HepG2 (cell line): ENCODE measurements around the gene IQGAP3. TPM values are rescaled to one million over a fixed set of nuclear protein-coding genes. Genes with fewer than 3 reads are reported as not detected.

Source experiments
- ATAC-seq: fragments of 200-7000 bp; cut with Tn5 transposase; 3 replicates; pipeline ENCODE4 v1.9.1; 2020; ENCODE audit warnings: mild to moderate bottlenecking, moderate library complexity
- BruUV-seq: library from RNA; stranded (reverse); fragments of 400-500 nt; replicated peaks from 2 replicates; lab custom pipeline; 2021; lab: Mats Ljungman, UMichigan
- CTCF ChIA-PET: fragments of 300-600 bp; formaldehyde crosslinking; extraction: SDS; loops from one replicate; lab custom pipeline; 2021; ENCODE audit warnings: low total read pairs, inconsistent platforms, low intra/inter-chr PET ratio; lab: Yijun Ruan, JAX
- POLR2A ChIA-PET: fragments of 350-600 bp; sonication (Branson Sonifier 250); formaldehyde crosslinking; loops from one replicate; lab custom pipeline; 2020; ENCODE audit warnings: antibody characterized with exemption, inconsistent platforms; lab: Yijun Ruan, JAX
- DNase-seq: peaks from one replicate; pipeline ENCODE4 v3.0.0-alpha.2; 2015; ENCODE audit warnings: low spot score
- FAIRE-seq: peaks from 3 replicates; lab custom pipeline; 2011; peaks lifted over from hg19 to GRCh38; lab: Jason Lieb, UNC
- H2AFZ ChIP-seq: one replicate; pipeline ENCODE4 v1.6.1; 2011; ENCODE audit warnings: low read length, inconsistent platforms
- H3K27ac ChIP-seq: fragments of 300-600 bp; 3 replicates; pipeline ENCODE4 v1.8.0; 2011; ENCODE audit warnings: mixed run types, mild to moderate bottlenecking, mixed read lengths, low read length, inconsistent platforms; ENCODE audit not compliant: insufficient read depth; ENCODE audit errors: extremely low read length
- H3K27me3 ChIP-seq, 2 experiments: fragments of 200-600 bp in 1 of 2; 2 replicates in 1 of 2; 3 replicates in 1 of 2; pipeline versions ENCODE4 v1.6.0 to v1.8.0; 2011; ENCODE audit warnings: low read length in 2 of 2, mild to moderate bottlenecking in 2 of 2, moderate library complexity in 2 of 2, inconsistent platforms in 1 of 2; ENCODE audit not compliant: insufficient read depth in 2 of 2, control insufficient read depth in 1 of 2
- H3K36me3 ChIP-seq, 2 experiments: fragments of 200-600 bp in 1 of 2; replicated peaks in 1 of 2; 2 replicates in 1 of 2; 3 replicates in 1 of 2; pipeline versions ENCODE4 v1.5.1 to v1.8.0; 2011; ENCODE audit warnings: low read length in 2 of 2, inconsistent platforms in 1 of 2; ENCODE audit not compliant: insufficient read depth in 2 of 2, control insufficient read depth in 1 of 2
- H3K4me1 ChIP-seq: 2 replicates; pipeline ENCODE4 v1.5.1; 2012; ENCODE audit warnings: low read length, inconsistent platforms; ENCODE audit not compliant: insufficient read depth
- H3K4me2 ChIP-seq: 2 replicates; pipeline ENCODE4 v1.6.0; 2011; ENCODE audit warnings: low read depth, low read length, inconsistent platforms
- H3K4me3 ChIP-seq, 3 experiments: fragments of 200-600 bp in 1 of 3; sonication (generic), shearing (Covaris generic) in 1 of 3; replicated peaks in 1 of 3; 2 replicates each; pipeline ENCODE4 v1.5.1; 2011 to 2016; ENCODE audit warnings: low read length in 3 of 3, inconsistent platforms in 2 of 3, low read depth in 2 of 3, mild to moderate bottlenecking in 2 of 3, control low read depth in 1 of 3, mixed read lengths in 1 of 3; ENCODE audit not compliant: insufficient read depth in 1 of 3
- H3K79me2 ChIP-seq: one replicate; pipeline ENCODE4 v1.6.1; 2011; ENCODE audit warnings: low read length, inconsistent platforms; ENCODE audit not compliant: insufficient read depth
- H3K9ac ChIP-seq: 2 replicates; pipeline ENCODE4 v1.6.0; 2011; ENCODE audit warnings: mild to moderate bottlenecking, low read depth, low read length, inconsistent platforms; ENCODE audit not compliant: insufficient read depth
- H3K9me3 ChIP-seq: 2 replicates; pipeline ENCODE4 v1.5.1; 2012; ENCODE audit warnings: mild to moderate bottlenecking, low read length
- H4K20me1 ChIP-seq: 2 replicates; pipeline ENCODE4 v1.6.0; 2011; ENCODE audit warnings: inconsistent platforms, mild to moderate bottlenecking, low read length, moderate library complexity; ENCODE audit not compliant: insufficient read depth
- BRD4 ChIP-seq: sonication (generic); formaldehyde crosslinking; IDR thresholded peaks from 2 replicates; pipeline ENCODE4 v1.4.0; 2020; ENCODE audit warnings: missing genetic modification reagents
- EHMT2 ChIP-seq: fragments of 200-600 bp; sonication (generic); IDR thresholded peaks from 2 replicates; pipeline ENCODE4 v1.7.0; 2017; ENCODE audit warnings: antibody characterized with exemption, low read depth, low read length, borderline replicate concordance
- RXRB ChIP-seq: IDR thresholded peaks from 2 replicates; pipeline ENCODE4 v1.6.1; 2016; ENCODE audit warnings: borderline replicate concordance, missing genetic modification reagents, missing compliant biosample characterization
- TOPORS ChIP-seq: sonication (generic); formaldehyde crosslinking; IDR thresholded peaks from 2 replicates; pipeline ENCODE4 v1.8.0; 2023; ENCODE audit warnings: mild to moderate bottlenecking, missing genetic modification reagents
- ZBTB21 ChIP-seq: sonication (generic); formaldehyde crosslinking; IDR thresholded peaks from 2 replicates; pipeline ENCODE4 v1.4.0; 2020; ENCODE audit warnings: missing genetic modification reagents
- ZFP90 ChIP-seq: sonication (generic); formaldehyde crosslinking; IDR thresholded peaks from 2 replicates; pipeline ENCODE4 v1.8.0; 2022; ENCODE audit warnings: missing genetic modification reagents, mild to moderate bottlenecking, inconsistent platforms, borderline replicate concordance
- ZNF460 ChIP-seq: sonication (generic); formaldehyde crosslinking; IDR thresholded peaks from 2 replicates; pipeline ENCODE4 v1.5.1; 2020; ENCODE audit warnings: missing genetic modification reagents, mild to moderate bottlenecking, borderline replicate concordance
- ZNF615 ChIP-seq: sonication (generic); formaldehyde crosslinking; IDR thresholded peaks from 2 replicates; pipeline ENCODE4 v1.5.0; 2020; ENCODE audit warnings: mild to moderate bottlenecking, missing genetic modification reagents, borderline replicate concordance
- WGBS: methylation state at CpG from one replicate; pipeline ENCODE4 v1.1.6; 2017; ENCODE audit warnings: low lambda C conversion rate; 5-methylcytosine and 5-hydroxymethylcytosine counted together
- in situ Hi-C: cut with HindIII; loops from 2 replicates; pipeline ENCODE4 v1.10.0; 2017; ENCODE audit warnings: low pct_unique_long_range_greater_than_20kb; ENCODE audit not compliant: extremely low pct_ligation_motif_present
- intact Hi-C: fragments of 100-400 bp; cut with micrococcal nuclease; formaldehyde crosslinking; loops from one replicate; pipeline ENCODE4 v1.10.0; 2022; ENCODE audit not compliant: unreplicated experiment
- polyA plus RNA-seq, 8 experiments: library from polyadenylated mRNA; depleted of rRNA in 3 of 8; stranded (reverse) in 7 of 8; unstranded in 1 of 8; fragments of >200 nt; fragmentation: Illumina TruSeq in 4 of 8; extraction: Trizol in 4 of 8; gene quantifications; 2 replicates each; pipeline versions ENCODE4 v1.2.1 to v1.2.3, GENCODE V29; 2011 to 2016; ENCODE audit warnings: low read depth in 4 of 8, missing spikeins in 1 of 8, mixed read lengths in 1 of 8; ENCODE audit not compliant: insufficient read depth in 1 of 8
- total RNA-seq, 5 experiments: library from RNA; depleted of rRNA; stranded (reverse); fragments of >200 nt; fragmentation: Illumina TruSeq; extraction: Trizol; gene quantifications; 2 replicates each; pipeline ENCODE4 v1.2.3, GENCODE V29; 2016; ENCODE audit warnings: low read depth in 1 of 5
- TF ChIP-seq, protein P1 (sequence below), 2 experiments: sonication (generic) in 1 of 2; formaldehyde crosslinking in 1 of 2; IDR thresholded peaks; 2 replicates each; pipeline versions ENCODE4 v1.4.0 to v1.6.1; 2016 to 2020; ENCODE audit warnings: borderline replicate concordance in 1 of 2, low read depth in 1 of 2, mild to moderate bottlenecking in 1 of 2, missing genetic modification reagents in 1 of 2
- TF ChIP-seq, protein P2 (sequence below): IDR thresholded peaks from 2 replicates; pipeline ENCODE4 v1.6.1; 2016; ENCODE audit warnings: missing biosample characterization, missing genetic modification reagents, low read depth
- TF ChIP-seq, protein P3 (sequence below): sonication (generic); formaldehyde crosslinking; IDR thresholded peaks from 2 replicates; pipeline ENCODE4 v1.9.0; 2022; ENCODE audit warnings: missing genetic modification reagents, mild to moderate bottlenecking, borderline replicate concordance
- TF ChIP-seq, protein P4 (sequence below): IDR thresholded peaks from 2 replicates; pipeline ENCODE4 v1.6.1; 2016

IQGAP3 gene
- total and polyA plus RNA-seq, 2 of the 13 experiments (the other 11 are each of a cell fraction or from before 2014, with no cell fraction given) = 13.5 to 14.1 TPM

DNA sequence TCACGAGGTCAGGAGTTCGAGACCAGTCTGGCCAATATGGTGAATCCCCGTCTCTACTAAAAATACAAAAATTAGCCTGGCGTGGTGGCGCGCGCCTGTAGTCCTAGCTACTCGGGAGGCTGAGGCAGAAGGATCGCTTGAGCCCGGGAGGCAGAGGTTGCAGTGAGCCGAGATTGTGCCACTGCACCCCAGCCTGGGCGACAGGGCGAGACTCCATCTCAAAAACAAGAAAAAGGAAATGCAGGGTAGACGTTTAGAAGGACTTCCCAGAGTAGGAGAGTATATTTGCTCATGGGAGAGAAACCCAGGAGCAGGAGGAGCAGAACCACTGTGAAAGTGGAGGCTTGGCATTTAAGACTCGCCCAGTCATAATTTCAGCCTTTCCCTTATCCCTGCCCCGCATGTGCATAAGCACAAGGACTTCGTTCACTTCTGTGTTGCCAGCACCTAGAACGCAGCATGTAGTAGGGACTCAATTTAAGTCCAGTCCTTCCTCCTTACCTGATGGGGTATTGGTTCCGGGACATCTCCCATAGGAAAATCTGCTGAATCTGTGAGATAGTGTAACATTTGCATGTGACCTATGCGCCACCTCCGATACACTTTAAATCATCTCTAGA is 66.6 kb downstream of the IQGAP3 start:
- no peaks in the 10 kb centered on the region for H3K79me2 ChIP-seq
- H3K4me1 ChIP-seq = peaks cover 48% of the 10 kb centered on the region
- WGBS = 83% methylated on average over 21 of the region's 21 CpGs
- no peaks in the 10 kb centered on the region for H3K9me3 ChIP-seq
- no peaks in the 10 kb centered on the region for H3K36me3 ChIP-seq
- no TSS peak for BruUV-seq
- ChIA-PET POLR2A (interaction anchor here (1.1 to 2.2 kb wide), 7 partner anchors 10 to 156 kb away, joined by 3 to 37 read pairs (median 5); no protein-coding TSS in a partner anchor), CTCF (no interaction called here)
- no peak for DNase-seq
- intact Hi-C loops = loop anchor here (2.0 kb wide), 1 partner anchor 35 kb away; no protein-coding TSS in a partner anchor
- TF ChIP-seq, protein P1, sequence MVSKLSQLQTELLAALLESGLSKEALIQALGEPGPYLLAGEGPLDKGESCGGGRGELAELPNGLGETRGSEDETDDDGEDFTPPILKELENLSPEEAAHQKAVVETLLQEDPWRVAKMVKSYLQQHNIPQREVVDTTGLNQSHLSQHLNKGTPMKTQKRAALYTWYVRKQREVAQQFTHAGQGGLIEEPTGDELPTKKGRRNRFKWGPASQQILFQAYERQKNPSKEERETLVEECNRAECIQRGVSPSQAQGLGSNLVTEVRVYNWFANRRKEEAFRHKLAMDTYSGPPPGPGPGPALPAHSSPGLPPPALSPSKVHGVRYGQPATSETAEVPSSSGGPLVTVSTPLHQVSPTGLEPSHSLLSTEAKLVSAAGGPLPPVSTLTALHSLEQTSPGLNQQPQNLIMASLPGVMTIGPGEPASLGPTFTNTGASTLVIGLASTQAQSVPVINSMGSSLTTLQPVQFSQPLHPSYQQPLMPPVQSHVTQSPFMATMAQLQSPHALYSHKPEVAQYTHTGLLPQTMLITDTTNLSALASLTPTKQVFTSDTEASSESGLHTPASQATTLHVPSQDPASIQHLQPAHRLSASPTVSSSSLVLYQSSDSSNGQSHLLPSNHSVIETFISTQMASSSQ (IDR thresholded peaks at IDR 0.05; ENCODE audit: low read depth) = no peak
- TF ChIP-seq, protein P1 (CRISPR knock-in tag; IDR thresholded peaks at IDR 0.05; ENCODE audit: borderline replicate concordance) = no peak
- TF ChIP-seq ZNF615 (CRISPR knock-in tag) = peak; percentile 58; the same call in 1 of the 2 replicates
- TF ChIP-seq ZBTB21 = no peak
- TF ChIP-seq TOPORS = no peak
- TF ChIP-seq, protein P2, sequence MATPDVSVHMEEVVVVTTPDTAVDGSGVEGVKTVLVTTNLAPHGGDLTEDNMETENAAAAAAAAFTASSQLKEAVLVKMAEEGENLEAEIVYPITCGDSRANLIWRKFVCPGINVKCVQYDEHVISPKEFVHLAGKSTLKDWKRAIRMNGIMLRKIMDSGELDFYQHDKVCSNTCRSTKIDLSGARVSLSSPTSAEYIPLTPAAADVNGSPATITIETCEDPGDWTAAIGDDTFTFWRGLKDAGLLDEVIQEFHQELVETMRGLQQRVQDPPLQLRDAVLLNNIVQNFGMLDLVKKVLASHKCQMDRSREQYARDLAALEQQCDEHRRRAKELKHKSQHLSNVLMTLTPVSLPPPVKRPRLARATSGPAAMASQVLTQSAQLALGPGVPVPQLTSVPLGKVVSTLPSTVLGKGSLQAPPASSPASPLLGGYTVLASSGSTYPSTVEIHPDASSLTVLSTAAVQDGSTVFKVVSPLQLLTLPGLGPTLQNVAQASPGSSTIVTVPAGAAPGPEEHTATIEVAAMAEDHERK = 0 out of 2 replicates have a peak, but pooled peaks have one; percentile 0
- TF ChIP-seq EHMT2 = no peak
- TF ChIP-seq, protein P3, sequence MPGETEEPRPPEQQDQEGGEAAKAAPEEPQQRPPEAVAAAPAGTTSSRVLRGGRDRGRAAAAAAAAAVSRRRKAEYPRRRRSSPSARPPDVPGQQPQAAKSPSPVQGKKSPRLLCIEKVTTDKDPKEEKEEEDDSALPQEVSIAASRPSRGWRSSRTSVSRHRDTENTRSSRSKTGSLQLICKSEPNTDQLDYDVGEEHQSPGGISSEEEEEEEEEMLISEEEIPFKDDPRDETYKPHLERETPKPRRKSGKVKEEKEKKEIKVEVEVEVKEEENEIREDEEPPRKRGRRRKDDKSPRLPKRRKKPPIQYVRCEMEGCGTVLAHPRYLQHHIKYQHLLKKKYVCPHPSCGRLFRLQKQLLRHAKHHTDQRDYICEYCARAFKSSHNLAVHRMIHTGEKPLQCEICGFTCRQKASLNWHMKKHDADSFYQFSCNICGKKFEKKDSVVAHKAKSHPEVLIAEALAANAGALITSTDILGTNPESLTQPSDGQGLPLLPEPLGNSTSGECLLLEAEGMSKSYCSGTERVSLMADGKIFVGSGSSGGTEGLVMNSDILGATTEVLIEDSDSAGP = 0 out of 2 replicates have a peak, but pooled peaks have one; percentile 98
- no peak for TF ChIP-seq RXRB (CRISPR knock-in tag)
- TF ChIP-seq, protein P4, sequence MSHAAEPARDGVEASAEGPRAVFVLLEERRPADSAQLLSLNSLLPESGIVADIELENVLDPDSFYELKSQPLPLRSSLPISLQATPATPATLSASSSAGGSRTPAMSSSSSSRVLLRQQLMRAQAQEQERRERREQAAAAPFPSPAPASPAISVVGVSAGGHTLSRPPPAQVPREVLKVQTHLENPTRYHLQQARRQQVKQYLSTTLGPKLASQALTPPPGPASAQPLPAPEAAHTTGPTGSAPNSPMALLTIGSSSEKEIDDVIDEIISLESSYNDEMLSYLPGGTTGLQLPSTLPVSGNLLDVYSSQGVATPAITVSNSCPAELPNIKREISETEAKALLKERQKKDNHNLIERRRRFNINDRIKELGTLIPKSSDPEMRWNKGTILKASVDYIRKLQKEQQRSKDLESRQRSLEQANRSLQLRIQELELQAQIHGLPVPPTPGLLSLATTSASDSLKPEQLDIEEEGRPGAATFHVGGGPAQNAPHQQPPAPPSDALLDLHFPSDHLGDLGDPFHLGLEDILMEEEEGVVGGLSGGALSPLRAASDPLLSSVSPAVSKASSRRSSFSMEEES = peak; percentile 4; the same call in 1 of the 2 replicates
- 0 out of 2 replicates have a peak, but pooled peaks have one; percentile 37 for TF ChIP-seq BRD4 (CRISPR knock-in tag)
- peak; percentile 22; the same call in 1 of the 2 replicates for TF ChIP-seq ZFP90 (CRISPR knock-in tag)
- peak; percentile 42; the same call in 1 of the 2 replicates for TF ChIP-seq ZNF460 (CRISPR knock-in tag)
- TF ChIP-seq, all 625 proteins: peak for 7
- Histone ChIP-seq H3K9ac (0 out of 2 replicates have a peak overlapping the region, but pooled peaks have one; percentile 52), H2AFZ (no peak overlapping the region), H4K20me1 (no peaks in the 10 kb centered on the region), H3K27ac (no peak overlapping the region), H3K4me2 (peak overlapping the region; percentile 93), H3K4me3 (no peak overlapping the region), H3K27me3 (peaks cover 5 to 49% of the 10 kb centered on the region in 2 experiments; a peak in 4 of 5 replicates)
- FAIRE-seq = no peak
- in situ Hi-C loops = no loop called here
- ATAC-seq = no peak
